ENCODE data around the gene ITGA6.

DNA sequence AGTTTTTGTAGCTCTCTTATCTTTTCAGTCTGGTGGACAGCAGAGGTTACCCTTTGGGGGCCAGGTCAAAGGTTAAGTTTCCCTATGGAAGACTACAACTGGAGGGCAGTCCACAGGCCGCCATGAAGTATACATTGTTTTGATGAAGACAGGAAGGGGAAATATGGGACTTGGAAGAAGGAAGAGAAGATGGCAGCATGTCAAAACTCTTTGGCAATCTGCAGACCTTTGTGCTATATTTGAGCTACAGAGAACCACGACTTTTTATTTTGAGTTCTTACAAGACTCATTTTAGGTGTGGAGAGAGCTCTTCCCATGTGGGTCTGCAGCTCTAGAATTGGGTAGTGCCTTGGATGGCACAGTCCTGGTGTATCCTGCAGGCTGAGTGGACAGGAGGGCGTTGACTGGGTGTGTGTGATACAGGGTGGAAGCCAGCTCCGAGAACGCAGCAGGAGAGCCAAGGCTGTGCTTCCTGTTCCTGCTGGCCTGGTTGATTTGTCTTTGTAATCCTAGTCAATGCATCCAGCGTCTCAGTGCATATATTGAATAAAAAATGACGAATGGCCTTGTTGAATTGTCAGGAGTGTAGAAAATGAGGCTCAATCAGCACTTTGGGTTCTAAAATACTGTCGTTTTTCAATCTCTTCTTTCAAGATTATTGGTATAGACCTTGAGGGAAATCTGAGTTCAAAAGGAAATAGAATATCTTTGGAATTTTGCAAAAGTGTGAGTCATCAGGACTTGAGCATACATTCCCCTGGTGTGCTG is 11.5 kb downstream of the ITGA6 start:
- TF ChIP-seq, protein P1, sequence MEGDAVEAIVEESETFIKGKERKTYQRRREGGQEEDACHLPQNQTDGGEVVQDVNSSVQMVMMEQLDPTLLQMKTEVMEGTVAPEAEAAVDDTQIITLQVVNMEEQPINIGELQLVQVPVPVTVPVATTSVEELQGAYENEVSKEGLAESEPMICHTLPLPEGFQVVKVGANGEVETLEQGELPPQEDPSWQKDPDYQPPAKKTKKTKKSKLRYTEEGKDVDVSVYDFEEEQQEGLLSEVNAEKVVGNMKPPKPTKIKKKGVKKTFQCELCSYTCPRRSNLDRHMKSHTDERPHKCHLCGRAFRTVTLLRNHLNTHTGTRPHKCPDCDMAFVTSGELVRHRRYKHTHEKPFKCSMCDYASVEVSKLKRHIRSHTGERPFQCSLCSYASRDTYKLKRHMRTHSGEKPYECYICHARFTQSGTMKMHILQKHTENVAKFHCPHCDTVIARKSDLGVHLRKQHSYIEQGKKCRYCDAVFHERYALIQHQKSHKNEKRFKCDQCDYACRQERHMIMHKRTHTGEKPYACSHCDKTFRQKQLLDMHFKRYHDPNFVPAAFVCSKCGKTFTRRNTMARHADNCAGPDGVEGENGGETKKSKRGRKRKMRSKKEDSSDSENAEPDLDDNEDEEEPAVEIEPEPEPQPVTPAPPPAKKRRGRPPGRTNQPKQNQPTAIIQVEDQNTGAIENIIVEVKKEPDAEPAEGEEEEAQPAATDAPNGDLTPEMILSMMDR (IDR thresholded peaks at IDR 0.05 in 2 of 3, conservative IDR thresholded peaks at IDR 0.05 in 1 of 3; ENCODE audit: borderline replicate concordance in 1 of 3, insufficient read depth in 1 of 3, low read depth in 2 of 3, low read length in 2 of 3), result no peak
- TF ChIP-seq ZFX (IDR thresholded peaks at IDR 0.05) (no peak), TCF7L2 (IDR thresholded peaks at IDR 0.05; ENCODE audit: borderline replicate concordance, extremely low read depth, insufficient read depth, insufficient read length) (peak; percentile 66), POLR2A (IDR thresholded peaks at IDR 0.05; ENCODE audit: borderline replicate concordance, extremely low read depth, insufficient read depth, insufficient read length) (no peak), SP1 (IDR thresholded peaks at IDR 0.05; ENCODE audit: low read depth) (peak; percentile 69), YY1 (IDR thresholded peaks at IDR 0.05; ENCODE audit: extremely low read depth, insufficient replicate concordance, low read depth, low read length) (no peak), ZNF274 (IDR thresholded peaks at IDR 0.05; ENCODE audit: low read depth, low read length) (no peak)
- TF ChIP-seq, protein P2, sequence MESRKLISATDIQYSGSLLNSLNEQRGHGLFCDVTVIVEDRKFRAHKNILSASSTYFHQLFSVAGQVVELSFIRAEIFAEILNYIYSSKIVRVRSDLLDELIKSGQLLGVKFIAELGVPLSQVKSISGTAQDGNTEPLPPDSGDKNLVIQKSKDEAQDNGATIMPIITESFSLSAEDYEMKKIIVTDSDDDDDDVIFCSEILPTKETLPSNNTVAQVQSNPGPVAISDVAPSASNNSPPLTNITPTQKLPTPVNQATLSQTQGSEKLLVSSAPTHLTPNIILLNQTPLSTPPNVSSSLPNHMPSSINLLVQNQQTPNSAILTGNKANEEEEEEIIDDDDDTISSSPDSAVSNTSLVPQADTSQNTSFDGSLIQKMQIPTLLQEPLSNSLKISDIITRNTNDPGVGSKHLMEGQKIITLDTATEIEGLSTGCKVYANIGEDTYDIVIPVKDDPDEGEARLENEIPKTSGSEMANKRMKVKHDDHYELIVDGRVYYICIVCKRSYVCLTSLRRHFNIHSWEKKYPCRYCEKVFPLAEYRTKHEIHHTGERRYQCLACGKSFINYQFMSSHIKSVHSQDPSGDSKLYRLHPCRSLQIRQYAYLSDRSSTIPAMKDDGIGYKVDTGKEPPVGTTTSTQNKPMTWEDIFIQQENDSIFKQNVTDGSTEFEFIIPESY (IDR thresholded peaks at IDR 0.05; ENCODE audit: extremely low read depth, insufficient replicate concordance, low read length), result no peak
- TF ChIP-seq, protein P3, sequence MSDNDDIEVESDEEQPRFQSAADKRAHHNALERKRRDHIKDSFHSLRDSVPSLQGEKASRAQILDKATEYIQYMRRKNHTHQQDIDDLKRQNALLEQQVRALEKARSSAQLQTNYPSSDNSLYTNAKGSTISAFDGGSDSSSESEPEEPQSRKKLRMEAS (IDR thresholded peaks at IDR 0.05), result peak; percentile 80

Data from HCT116 (cell line).